ENCODE measurements around the gene MRPL12. TPM values are rescaled to one million over a fixed set of nuclear protein-coding genes. Genes with fewer than 3 reads are reported as not detected.

Gene MRPL12
- total and polyA plus RNA-seq, 2 donors (not counting 1 experiment from before 2014, with no cell fraction given), result 23.8 to 25.6 TPM

DNA sequence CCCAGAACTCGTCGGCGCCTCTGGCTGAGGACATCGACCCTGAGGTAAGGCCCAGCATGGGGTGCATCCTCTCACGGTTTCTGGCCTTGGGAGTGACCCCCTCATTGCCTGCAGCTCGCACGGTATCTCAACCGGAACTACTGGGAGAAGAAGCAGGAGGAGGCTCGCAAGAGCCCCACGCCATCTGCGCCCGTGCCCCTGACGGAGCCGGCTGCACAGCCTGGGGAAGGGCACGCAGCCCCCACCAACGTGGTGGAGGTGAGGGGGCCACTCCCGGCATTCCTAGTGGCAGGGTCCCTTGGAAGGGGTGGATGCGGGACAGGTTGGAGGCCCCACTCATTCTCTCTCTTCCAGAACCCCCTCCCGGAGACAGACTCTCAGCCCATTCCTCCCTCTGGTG lies 8.4 kb upstream of the MRPL12 start:
- peaks cover 36% of the 10 kb centered on the region for H3K79me2 ChIP-seq (ENCODE audit: control insufficient read depth, insufficient read depth, low read length)
- H3K9me3 Mint-ChIP-seq (ENCODE audit: insufficient read depth), result no peaks in the 10 kb centered on the region
- H3K9me3 ChIP-seq (ENCODE audit: control extremely low read depth in 1 of 3, control insufficient read depth in 2 of 3, insufficient read depth in 1 of 3, low read length in 2 of 3), result no peaks in the 10 kb centered on the region
- no peak for DNase-seq
- no peak overlapping the region for H3K9ac ChIP-seq (ENCODE audit: low read length)
- H3K36me3 ChIP-seq (replicated peaks in 1 of 2; ENCODE audit: control extremely low read depth in 1 of 2, control insufficient read depth in 1 of 2, extremely low read depth in 1 of 2, insufficient read depth in 2 of 2, low read length in 1 of 2), result peaks cover 0 to 64% of the 10 kb centered on the region in 2 experiments
- POLR2A ChIA-PET, result no interaction called here
- H3K4me3 ChIP-seq (ENCODE audit: control extremely low read depth in 1 of 5, extremely low read depth in 1 of 5, insufficient read depth in 1 of 5, low read depth in 2 of 5, low read length in 4 of 5), result no peak overlapping the region
- H4K20me1 ChIP-seq (ENCODE audit: control insufficient read depth, insufficient read depth, low read length, poor library complexity, severe bottlenecking), result peaks cover 50% of the 10 kb centered on the region
- CTCF ChIA-PET, result no interaction called here
- no peak overlapping the region for H3K4me3 Mint-ChIP-seq
- H3K4me1 Mint-ChIP-seq, result no peaks in the 10 kb centered on the region
- no peaks in the 10 kb centered on the region for H3K4me1 ChIP-seq (ENCODE audit: control insufficient read depth in 2 of 2, insufficient read depth in 2 of 2, low read length in 2 of 2)
- intact Hi-C loops (cut with micrococcal nuclease), result no loop called here
- no peak for ATAC-seq (ENCODE audit: low read depth)
- no peak overlapping the region for H3K27ac Mint-ChIP-seq
- no peak overlapping the region for H3K4me2 ChIP-seq (replicated peaks; ENCODE audit: low read depth, low read length, poor library complexity, severe bottlenecking)
- WGBS (ENCODE audit: insufficient coverage), result 98% methylated on average over 14 of the region's 19 CpGs
- no peak overlapping the region for H3K27ac ChIP-seq (ENCODE audit: low read length in 2 of 2)
- no peaks in the 10 kb centered on the region for H3K27me3 ChIP-seq (replicated peaks in 1 of 4; ENCODE audit: control extremely low read depth in 1 of 4, control insufficient read depth in 3 of 4, insufficient read depth in 4 of 4, low read length in 3 of 4)
- no peak overlapping the region for H2AFZ ChIP-seq (ENCODE audit: insufficient read depth, low read depth, low read length, poor library complexity, severe bottlenecking)
- TF ChIP-seq, protein P1, sequence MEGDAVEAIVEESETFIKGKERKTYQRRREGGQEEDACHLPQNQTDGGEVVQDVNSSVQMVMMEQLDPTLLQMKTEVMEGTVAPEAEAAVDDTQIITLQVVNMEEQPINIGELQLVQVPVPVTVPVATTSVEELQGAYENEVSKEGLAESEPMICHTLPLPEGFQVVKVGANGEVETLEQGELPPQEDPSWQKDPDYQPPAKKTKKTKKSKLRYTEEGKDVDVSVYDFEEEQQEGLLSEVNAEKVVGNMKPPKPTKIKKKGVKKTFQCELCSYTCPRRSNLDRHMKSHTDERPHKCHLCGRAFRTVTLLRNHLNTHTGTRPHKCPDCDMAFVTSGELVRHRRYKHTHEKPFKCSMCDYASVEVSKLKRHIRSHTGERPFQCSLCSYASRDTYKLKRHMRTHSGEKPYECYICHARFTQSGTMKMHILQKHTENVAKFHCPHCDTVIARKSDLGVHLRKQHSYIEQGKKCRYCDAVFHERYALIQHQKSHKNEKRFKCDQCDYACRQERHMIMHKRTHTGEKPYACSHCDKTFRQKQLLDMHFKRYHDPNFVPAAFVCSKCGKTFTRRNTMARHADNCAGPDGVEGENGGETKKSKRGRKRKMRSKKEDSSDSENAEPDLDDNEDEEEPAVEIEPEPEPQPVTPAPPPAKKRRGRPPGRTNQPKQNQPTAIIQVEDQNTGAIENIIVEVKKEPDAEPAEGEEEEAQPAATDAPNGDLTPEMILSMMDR (IDR thresholded peaks at IDR 0.05), result no peak
- TF ChIP-seq EZH2 (IDR thresholded peaks at IDR 0.05; ENCODE audit: borderline replicate concordance, insufficient read depth, low read depth, low read length, poor library complexity, severe bottlenecking), result no peak
- no peaks in the 10 kb centered on the region for H3K27me3 Mint-ChIP-seq

GRCh38 chr17:81695211-81695610 lies 8.0 kb upstream of the MRPL12 start:
- Histone ChIP-seq H3K4me2 (replicated peaks; ENCODE audit: low read depth, low read length, poor library complexity, severe bottlenecking) (no peak overlapping the region), H3K9ac (ENCODE audit: low read length) (no peak overlapping the region), H3K36me3 (replicated peaks in 1 of 2; ENCODE audit: control extremely low read depth in 1 of 2, control insufficient read depth in 1 of 2, extremely low read depth in 1 of 2, insufficient read depth in 2 of 2, low read length in 1 of 2) (peaks cover 0 to 62% of the 10 kb centered on the region in 2 experiments), H3K27me3 (replicated peaks in 1 of 4; ENCODE audit: control extremely low read depth in 1 of 4, control insufficient read depth in 3 of 4, insufficient read depth in 4 of 4, low read length in 3 of 4) (no peaks in the 10 kb centered on the region), H3K9me3 (ENCODE audit: control extremely low read depth in 1 of 3, control insufficient read depth in 2 of 3, insufficient read depth in 1 of 3, low read length in 2 of 3) (no peaks in the 10 kb centered on the region), H3K79me2 (ENCODE audit: control insufficient read depth, insufficient read depth, low read length) (peaks cover 32% of the 10 kb centered on the region), H4K20me1 (ENCODE audit: control insufficient read depth, insufficient read depth, low read length, poor library complexity, severe bottlenecking) (peaks cover 46% of the 10 kb centered on the region), H3K27ac (ENCODE audit: low read length in 2 of 2) (no peak overlapping the region), H2AFZ (ENCODE audit: insufficient read depth, low read depth, low read length, poor library complexity, severe bottlenecking) (no peak overlapping the region), H3K4me1 (ENCODE audit: control insufficient read depth in 2 of 2, insufficient read depth in 2 of 2, low read length in 2 of 2) (no peaks in the 10 kb centered on the region), H3K4me3 (ENCODE audit: control extremely low read depth in 1 of 5, extremely low read depth in 1 of 5, insufficient read depth in 1 of 5, low read depth in 2 of 5, low read length in 4 of 5) (no peak overlapping the region)
- WGBS (ENCODE audit: insufficient coverage), result 97% methylated on average over 6 of the region's 6 CpGs
- TF ChIP-seq, protein P1 (IDR thresholded peaks at IDR 0.05), result no peak
- TF ChIP-seq EZH2 (IDR thresholded peaks at IDR 0.05; ENCODE audit: borderline replicate concordance, insufficient read depth, low read depth, low read length, poor library complexity, severe bottlenecking), result no peak
- ChIA-PET CTCF (no interaction called here), POLR2A (no interaction called here)
- no peak for DNase-seq
- intact Hi-C loops (cut with micrococcal nuclease), result no loop called here
- H3K4me1 Mint-ChIP-seq, result no peaks in the 10 kb centered on the region
- no peaks in the 10 kb centered on the region for H3K9me3 Mint-ChIP-seq (ENCODE audit: insufficient read depth)
- no peak for ATAC-seq (ENCODE audit: low read depth)
- no peak overlapping the region for H3K4me3 Mint-ChIP-seq
- H3K27me3 Mint-ChIP-seq, result no peaks in the 10 kb centered on the region
- H3K27ac Mint-ChIP-seq, result no peak overlapping the region

All from B cell (primary cell).